GM08714 (cell line): ENCODE results near the gene PPP1R1B.

Experiments used
- H3K4me3 ChIP-seq: fragments of 200-500 bp; sonication (Bioruptor generic); 2 replicates; pipeline ENCODE4 v1.5.1; 2014; ENCODE audit warnings: mild to moderate bottlenecking, low read length, inconsistent platforms
- ZNF274 ChIP-seq: IDR thresholded peaks from 2 replicates; pipeline ENCODE4 v1.6.1; 2012; ENCODE audit warnings: mild to moderate bottlenecking, low read depth, low read length

The PPP1R1B gene

DNA sequence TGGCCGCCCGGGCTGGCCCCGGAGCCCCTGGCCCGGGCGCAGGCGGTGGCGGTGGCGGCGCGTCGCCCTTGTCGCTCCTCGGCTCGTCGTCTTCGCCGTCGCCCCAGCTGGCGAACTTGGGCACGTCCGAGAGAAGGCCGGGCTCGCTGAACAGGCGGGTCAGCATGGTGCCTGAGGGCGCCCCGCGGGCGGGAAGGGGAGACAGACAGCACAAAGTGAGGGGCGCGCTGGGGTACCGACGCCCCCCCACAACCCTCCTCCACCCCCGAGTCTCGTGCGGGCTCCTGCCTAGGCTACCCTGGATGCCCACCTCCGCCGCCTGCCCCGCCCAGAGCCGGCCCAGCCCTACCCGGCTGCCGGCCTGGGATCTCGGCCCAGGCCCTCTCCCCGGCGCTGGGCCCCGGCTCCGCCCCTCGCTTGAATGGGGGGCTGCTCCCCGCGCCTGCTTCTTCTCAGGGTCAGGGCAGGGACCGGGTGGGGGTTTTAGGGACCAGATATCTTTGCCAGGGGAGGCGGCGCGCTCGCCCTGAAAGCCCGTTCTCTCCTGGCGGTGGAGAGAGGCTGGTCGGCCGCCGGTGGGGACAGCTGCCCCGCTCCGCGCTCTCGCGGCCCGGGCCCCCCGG is 20.2 kb upstream of the PPP1R1B start:
- no peak overlapping the region for H3K4me3 ChIP-seq
- TF ChIP-seq ZNF274 = no peak

DNA sequence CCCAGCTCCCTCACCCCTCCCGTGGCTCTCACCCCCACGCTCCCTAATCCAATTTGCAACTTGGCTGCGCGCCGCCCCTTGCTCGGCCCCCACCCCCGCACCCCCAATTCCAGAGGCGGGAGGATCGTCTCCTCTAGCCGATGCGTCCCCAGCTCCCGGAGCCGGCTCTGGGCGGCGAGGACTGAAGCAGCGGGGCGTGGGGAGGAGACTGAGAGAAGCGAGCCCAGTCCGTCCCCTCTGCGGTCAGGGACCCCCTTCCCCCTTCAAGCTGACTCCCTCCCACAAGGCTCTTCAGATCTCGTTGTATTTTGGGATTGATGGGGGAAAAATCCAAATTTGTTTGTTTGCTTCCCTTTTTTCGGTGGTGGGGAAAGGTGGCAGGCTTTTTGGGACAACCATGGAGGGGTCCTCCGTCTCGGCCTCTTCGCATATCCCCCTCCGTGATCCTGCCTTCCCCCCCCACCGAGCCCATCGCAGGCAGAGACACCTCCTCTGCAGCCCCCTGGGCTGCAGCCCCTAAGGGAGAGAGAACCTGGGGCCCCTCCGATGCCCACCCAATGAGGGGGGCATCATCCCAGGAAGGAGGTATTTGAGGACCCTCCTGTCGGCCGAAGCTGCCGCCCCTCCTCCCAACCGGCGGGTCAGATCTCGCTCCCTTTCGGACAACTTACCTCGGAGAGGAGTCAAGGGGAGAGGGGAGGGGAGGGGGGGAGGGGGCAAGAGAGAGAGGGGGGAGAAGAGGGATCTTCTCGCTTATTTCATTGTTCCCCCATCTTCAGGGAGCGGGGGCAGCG is 19.5 kb upstream of the PPP1R1B start:
- no peak overlapping the region for H3K4me3 ChIP-seq
- TF ChIP-seq ZNF274 = no peak

DNA sequence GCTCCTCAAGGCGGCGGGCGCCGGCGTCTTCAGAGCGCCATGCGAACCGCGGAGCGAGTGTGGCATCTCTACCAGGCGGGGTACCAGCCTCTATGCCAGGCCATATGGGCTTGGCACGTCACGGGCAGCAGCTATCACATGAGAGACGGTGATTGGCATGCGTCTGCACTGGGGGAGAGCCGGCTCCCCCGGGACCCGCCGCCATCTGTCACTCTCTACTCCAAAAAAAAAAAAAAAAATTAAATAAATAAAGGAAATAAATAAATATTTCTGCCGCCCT is 19.0 kb upstream of the PPP1R1B start, which contains the start of gene NEUROD2:
Gene NEUROD2, minus strand, starts transcription at position 70 of the 280 bp plus-strand sequence. CDS start 1,321 bp downstream, outside the sequence.
- no peak within 1 kb of the TSS for H3K4me3 ChIP-seq

DNA sequence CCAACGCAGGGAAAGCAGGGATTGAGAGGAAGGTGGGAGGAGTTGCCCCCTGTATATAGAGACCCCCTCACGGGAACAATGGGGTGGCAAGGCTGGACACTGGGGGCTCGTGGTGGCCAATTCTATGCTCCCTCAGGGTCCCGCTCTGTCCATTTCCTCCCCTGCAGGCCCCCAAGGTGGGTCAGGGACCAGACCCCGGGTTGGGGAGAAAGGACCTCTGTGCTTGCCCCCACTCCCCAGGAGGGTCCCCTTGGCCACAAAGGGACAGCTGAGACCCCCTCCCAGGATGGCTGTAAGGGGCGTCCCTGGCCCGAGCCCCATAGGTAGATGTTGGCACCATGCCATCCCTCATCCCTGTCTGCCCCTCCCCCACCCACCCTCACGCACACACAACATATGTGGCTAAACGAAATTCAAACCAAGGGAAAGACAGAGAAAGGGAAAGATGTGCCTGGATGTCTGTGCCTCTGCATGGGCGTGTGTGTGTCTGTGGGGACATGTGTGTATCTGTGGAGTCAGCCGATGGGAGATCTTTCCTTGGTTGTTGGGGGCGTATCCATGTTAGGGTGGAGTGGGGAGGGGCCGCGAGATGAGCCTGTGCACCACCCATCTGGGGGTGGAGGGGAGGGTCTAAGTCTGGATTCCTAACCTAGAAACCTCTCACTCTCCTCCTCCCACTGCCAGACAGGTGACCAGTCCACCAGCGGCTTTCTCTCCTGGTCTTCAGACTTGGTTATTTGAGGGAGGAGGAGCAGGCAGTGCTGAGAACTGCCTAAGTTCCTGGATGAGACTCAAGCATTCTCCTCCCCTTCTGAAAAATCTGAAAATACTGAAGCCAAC is 18.4 kb upstream of the PPP1R1B start:
- no peak for TF ChIP-seq ZNF274
- H3K4me3 ChIP-seq = no peak overlapping the region

More for the DNA sequence above, 19.0 kb upstream of the PPP1R1B start, which contains the start of gene NEUROD2:
- TF ChIP-seq ZNF274 = no peak

DNA sequence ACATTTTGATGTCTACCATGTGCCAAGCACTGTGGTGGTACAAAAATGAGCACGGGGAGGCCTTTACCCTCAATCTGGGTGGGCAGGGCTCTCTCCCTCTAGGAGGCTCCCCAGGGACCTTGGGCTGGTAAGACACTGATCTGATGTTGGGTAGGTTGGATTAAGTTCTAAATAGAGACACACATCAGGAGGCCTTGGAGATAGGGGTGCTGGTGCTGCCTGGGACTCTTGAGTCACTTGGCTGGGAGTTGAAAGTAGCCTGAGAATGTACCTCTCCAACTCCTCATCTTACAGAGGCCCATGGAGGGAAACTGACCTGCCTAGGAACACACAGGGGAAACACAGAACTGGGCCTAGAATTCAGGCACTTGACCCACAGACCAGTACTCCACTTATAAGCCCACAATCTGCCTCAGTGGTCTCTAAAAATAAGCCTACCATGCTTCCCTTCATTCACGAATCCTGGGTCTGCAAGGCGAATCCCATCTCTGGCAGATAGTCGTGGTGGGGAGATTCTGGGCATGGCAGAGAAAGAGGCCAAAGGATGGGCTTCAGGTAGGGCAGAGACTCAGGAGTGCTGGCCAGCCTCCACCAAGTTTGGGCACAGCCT is 17.2 kb upstream of the PPP1R1B start:
- TF ChIP-seq ZNF274 = no peak
- no peak overlapping the region for H3K4me3 ChIP-seq

DNA sequence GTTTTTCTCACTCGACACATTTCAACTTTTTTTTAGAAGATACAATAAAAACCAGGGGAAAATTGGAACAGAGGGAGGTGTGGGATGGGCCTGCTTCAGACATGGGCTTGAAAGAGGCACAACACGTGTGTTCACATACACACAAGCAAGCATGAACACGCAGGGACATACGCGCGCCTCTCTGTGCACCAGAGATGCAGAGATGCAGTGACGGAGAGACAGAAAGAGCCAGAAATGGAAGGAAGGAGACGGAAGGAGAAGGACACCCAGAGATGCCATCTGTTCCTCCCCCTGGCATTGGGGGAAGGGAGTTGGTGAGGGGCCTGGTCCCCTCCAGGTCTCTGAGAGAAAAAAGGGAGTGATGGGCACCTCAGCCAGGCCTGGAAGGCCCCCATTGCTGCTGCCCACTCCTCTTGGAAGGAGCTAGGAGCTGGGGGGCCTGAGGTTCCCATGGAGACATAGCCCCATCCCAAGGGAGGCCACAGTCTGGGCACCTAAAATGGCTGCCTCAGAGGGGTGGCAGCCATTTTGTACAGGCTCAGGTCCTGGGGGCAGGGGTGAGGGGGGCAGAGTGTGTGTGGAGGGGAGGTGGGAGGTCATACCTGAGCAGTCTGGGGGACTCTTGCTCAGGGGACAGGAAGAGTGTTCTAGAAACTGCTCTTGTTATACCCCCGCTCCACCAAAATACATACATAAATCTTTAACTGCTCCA is 15.2 kb upstream of the PPP1R1B start:
- no peak for TF ChIP-seq ZNF274
- no peak overlapping the region for H3K4me3 ChIP-seq

DNA sequence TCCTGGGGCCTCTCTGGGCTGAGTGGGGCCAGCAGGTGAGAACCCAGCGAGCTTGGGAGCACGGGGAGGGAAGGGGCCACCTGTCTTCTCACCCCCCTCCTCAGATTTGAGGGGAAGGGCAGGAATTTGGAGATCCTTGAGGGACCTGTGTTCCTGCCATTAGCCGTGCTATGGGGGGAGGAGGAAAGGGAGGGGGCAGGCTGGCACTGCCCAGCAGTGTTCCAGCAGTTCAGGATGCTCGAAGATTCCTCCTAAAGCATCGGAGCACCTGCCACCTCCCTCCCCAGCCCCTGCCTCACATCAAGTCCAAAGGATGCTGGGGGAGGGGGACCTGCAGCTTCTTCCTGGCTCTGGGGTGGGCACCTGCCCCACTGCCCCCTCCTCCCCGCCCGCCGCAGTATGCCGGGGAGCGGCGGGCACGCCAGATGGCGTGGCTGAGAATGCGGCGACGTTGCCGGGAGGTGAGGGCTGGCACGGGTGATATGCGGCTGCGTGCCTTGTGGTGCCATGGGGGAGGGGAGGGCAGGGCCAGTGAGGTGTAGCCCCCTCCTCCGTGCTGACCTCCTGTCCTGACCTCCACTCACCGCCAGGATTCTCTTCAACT is 14.4 kb upstream of the PPP1R1B start:
- TF ChIP-seq ZNF274 = no peak
- no peak overlapping the region for H3K4me3 ChIP-seq

DNA sequence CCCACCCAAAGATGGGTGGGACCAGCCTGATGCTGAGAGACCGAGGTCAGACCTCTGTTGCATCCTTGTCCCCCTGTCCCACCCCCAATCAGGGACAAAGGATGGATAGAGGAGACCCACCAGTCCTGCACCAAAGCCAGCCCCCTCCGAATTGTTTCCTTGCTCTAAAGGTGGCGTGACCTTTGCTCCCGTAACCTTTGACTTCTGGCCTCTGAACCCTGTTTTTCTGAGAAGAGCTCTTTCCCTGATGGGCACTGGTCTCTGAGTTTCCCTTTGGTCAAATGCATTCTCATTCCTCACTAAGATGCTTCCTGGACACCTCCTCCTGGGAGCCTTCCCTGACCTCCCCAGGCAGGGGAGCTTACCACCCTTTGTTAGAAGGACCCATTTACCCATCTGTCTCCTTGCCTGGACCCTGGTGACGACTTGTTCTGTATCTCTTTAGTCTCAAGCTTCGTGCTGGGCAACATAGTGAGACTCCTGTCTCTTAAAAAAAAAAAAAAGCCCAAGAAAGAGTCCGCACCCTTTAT is 13.8 kb upstream of the PPP1R1B start:
- H3K4me3 ChIP-seq = no peak overlapping the region
- no peak for TF ChIP-seq ZNF274

DNA sequence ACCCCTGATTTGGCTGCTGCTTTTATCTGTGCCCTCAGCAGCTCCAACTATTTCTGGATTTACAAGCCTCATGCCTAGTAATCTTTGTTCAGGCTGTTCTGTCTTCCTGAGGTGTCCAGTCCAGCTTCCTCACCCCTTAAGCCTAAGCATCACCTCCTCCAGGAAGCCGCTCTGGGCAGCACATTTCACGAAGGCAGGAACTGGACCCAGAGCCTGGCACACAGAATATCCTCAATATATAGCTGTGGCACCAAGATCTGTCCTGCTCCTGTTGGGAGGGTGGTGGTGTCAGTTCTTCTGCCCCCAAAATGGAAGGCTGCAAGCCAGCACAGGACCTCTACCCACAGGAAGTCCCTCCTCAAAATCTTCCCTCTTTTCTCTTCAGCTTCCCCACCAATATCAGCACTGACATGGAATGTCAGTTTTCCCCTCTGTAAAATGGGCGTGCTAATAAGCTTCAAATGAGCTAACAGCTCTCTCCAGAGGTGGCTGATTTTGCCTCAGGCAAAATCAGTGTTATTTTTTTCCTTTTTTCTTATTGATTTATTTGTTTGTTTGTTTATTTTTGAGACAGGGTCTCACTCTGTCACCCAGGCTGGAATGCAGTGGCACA is 12.1 kb upstream of the PPP1R1B start:
- no peak overlapping the region for H3K4me3 ChIP-seq
- TF ChIP-seq ZNF274 = no peak

DNA sequence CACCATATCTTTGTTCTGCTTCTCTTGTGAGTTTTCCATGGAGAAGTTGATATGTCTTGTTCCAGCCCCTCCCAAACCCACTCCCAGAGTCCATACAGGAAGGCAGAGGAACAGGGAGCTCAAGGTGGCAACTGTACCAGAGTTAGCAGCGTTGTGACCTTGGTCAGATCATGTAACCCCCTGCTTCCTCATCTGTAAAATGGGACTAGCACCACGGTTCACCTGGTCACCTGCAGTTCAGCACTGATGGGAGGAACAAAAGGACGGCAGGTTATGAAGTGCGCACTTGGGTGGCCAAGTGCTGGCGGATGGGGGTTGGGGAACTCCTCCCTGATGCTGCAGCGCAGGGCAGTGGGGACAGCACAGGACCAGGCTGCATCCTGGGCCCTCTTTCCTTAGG is 11.3 kb upstream of the PPP1R1B start:
- TF ChIP-seq ZNF274 = no peak
- H3K4me3 ChIP-seq = no peak overlapping the region

DNA sequence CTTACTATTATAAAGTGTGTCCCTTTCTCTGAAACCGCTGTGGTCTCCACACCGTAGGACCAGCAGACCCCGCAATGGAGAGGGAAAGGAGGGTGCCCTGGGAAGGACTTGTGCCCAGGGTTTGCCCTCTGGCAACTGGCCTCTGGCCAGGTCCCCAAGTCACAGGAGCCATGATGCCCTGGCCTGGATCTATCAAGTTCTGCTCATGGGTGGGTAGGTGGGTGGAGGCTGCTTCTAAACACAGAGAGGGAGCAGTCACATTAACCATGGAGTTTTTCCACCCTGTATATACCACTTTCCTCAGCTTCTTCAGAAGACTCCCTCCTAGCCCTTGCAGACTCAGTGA is 9.7 kb upstream of the PPP1R1B start:
- TF ChIP-seq ZNF274 = no peak
- H3K4me3 ChIP-seq = no peak overlapping the region

DNA sequence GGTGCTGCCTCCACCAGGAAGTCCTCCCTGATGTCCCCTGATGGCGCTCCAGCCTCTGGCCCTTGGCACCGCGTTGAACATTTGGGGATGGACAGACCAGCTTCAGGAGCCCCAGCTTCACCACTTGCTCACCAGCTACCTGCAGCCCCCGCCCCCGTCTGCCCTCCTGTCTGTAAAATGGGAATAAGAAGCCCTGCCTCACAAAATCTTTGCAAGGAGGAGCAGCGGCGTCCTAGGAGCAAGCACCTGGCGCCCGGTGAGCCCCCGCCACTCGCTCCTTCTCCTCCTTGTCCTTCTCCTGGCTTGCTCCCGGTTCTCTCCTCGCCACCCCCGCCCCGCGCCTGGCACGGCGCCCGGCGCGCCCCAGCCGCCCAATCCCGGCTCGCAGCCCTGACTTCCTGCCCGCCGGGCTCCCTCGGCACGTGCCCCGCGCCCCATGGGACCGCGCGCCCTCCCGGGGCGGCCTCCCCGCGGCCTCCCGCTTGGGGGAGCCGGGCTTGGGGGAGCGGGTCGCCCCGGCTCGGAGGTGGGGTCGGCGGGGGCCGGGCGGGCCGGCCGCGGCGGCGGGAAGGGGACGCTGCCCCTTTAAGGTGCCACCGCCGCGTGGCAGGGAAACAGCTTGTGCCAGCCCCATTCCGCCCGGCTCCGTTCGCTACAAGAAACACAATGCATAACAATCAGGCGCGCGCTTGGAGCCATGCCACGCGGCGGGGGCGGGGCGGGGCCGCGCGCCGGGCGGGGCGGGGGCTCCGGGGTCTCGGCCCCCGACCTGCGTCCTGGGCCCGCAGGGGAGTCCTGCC is 9.1 kb upstream of the PPP1R1B start:
- no peak for TF ChIP-seq ZNF274
- H3K4me3 ChIP-seq = peak overlapping the region; percentile 53
